Measurements from ENCODE around the gene CDH22. TPM values are rescaled to one million over a fixed set of nuclear protein-coding genes. Genes with fewer than 3 reads are reported as not detected.
A peak's percentile ranks its signal among the peaks of the same experiment; 100 is the strongest.

CDH22 gene
- total RNA-seq, 1 donor from 2014 or later = not detected

GRCh38 chr20:46128310-46129151 is 179.8 kb downstream of the CDH22 start:
- TF ChIP-seq CTCF (IDR thresholded peaks at IDR 0.05) = peak in 2 of 3 experiments; percentile 51 to 62
- peaks cover 3 to 23% of the 10 kb centered on the region in 2 donors for H3K36me3 ChIP-seq
- H3K27ac ChIP-seq = no peak overlapping the region
- DNase-seq (ENCODE audit: low spot score in 2 of 2) = no peak
- H3K4me3 ChIP-seq = no peak overlapping the region
- intact Hi-C loops (cut with DNase I) = no loop called here
- no peaks in the 10 kb centered on the region for H3K9me3 ChIP-seq
- peaks cover 0 to 14% of the 10 kb centered on the region in 2 donors for H3K4me1 ChIP-seq
- H3K27me3 ChIP-seq = no peaks in the 10 kb centered on the region

GRCh38 chr20:46127396-46128010 is 180.8 kb downstream of the CDH22 start:
- Histone ChIP-seq H3K36me3 (peaks cover 14 to 33% of the 10 kb centered on the region in 2 donors), H3K27ac (no peak overlapping the region), H3K4me3 (no peak overlapping the region), H3K27me3 (no peaks in the 10 kb centered on the region), H3K4me1 (peaks cover 0 to 9% of the 10 kb centered on the region in 2 donors), H3K9me3 (no peaks in the 10 kb centered on the region)
- no peak for TF ChIP-seq CTCF (IDR thresholded peaks at IDR 0.05)
- intact Hi-C loops (cut with DNase I) = no loop called here
- DNase-seq (ENCODE audit: low spot score in 2 of 2) = no peak

DNA sequence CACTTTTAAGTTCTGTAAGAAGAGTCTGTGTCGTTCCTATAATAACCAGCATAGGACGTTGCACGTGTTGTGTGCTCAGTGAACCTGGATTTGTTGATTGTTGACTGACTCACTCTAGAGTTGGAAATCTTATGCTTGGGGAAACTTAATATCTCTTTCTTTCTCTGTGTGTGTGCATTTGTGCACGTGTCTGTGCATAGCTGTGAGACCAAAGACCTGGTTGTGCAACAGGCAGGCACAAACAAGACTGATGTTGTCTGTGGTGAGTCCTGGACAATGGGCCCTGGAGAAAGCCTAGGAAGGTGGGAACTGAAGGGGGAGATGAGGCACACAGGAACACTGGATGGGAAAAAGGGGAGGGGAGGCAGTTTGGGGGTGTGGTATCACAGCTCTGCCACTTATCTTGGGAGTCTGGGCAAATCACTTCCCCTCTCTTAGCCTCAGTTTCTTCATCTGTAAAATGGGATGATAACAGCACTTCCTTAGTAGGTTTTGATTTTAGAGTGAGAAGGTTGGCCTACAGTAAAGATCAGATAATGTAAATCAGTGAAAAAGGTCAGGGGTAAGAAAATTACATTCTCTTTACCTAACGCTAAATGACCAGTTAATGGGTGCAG is 181.8 kb downstream of the CDH22 start:
- Histone ChIP-seq H3K27me3 (no peaks in the 10 kb centered on the region), H3K27ac (no peak overlapping the region), H3K4me3 (no peak overlapping the region), H3K9me3 (no peaks in the 10 kb centered on the region), H3K4me1 (peaks cover 0 to 5% of the 10 kb centered on the region in 2 donors), H3K36me3 (peaks cover 18 to 37% of the 10 kb centered on the region in 2 donors)
- intact Hi-C loops (cut with DNase I) = no loop called here
- TF ChIP-seq CTCF (IDR thresholded peaks at IDR 0.05) = no peak
- DNase-seq (ENCODE audit: low spot score in 2 of 2) = no peak

Other genes with a start within 250 kb of the CDH22 start
- gene NCOA5, start 218.5 kb downstream of the CDH22 start, total RNA-seq = 70.4 TPM
- 34.7 TPM for gene CD40, start 190.2 kb downstream of the CDH22 start, total RNA-seq
- 77.5 TPM for gene ELMO2, start 98.1 kb upstream of the CDH22 start, total RNA-seq
- not detected for gene ZNF334, start 205.1 kb upstream of the CDH22 start, total RNA-seq
- not detected for gene OCSTAMP, start 242.2 kb upstream of the CDH22 start, total RNA-seq

All from ascending aorta (tissue), 2 donors.